ENCODE measurements around the gene ECHDC1. TPM values are rescaled to one million over a fixed set of nuclear protein-coding genes. Genes with fewer than 3 reads are reported as not detected.
"Not testable (repeated sequence)": the region's sequence is repeated elsewhere in the genome, so short reads cannot be mapped to it uniquely, and the experiment has no call there.

Gene ECHDC1
- total RNA-seq, 1 donor from 2014 or later, result 34.4 TPM

DNA sequence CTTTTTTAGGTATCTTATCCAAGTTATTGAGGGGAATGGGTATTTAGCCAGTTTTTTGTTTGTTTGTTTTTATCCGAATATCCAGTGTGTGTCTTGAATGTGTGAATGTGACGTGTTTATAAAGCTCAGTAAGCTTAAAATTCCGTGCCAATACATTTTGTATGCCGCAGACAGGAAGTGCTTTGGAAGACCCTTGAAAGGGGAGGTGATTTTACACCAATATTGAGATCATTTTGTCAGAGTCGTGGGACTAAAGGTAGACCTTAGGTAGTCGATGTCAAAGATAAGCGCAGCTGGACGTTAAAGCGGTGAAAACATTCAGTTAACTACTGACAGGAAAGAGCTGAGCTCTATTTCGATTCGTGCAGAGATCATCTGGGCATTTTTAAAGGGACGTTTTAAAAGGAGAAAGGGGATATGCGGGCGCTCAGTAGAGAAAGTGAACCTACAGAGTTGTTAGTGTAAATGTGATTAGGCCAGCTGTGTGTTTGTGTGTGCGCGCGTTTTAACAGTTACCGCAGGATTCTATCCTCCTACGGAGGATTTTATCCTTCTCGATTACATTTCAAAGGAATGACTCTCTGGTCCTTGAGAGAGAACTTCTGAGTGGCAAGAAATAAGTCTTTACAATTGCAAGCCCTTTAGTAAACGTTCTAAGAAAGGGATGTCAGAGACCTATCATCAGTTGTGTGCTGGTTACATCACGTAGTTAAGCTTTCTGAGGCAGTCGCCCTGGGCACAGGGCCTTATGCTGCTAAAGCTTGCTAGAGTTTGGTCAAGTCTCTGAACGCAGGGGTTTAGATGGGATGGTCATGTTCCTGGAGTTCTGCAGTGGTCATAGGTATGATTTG, 625 bp upstream of the ECHDC1 start:
- no peak for DNase-seq (ENCODE audit: low spot score)
- intact Hi-C loops (cut with DNase I), result loop anchor here (2.0 kb wide), 1 partner anchor 77 kb away; the partner anchor contains the start of gene RNF146

DNA sequence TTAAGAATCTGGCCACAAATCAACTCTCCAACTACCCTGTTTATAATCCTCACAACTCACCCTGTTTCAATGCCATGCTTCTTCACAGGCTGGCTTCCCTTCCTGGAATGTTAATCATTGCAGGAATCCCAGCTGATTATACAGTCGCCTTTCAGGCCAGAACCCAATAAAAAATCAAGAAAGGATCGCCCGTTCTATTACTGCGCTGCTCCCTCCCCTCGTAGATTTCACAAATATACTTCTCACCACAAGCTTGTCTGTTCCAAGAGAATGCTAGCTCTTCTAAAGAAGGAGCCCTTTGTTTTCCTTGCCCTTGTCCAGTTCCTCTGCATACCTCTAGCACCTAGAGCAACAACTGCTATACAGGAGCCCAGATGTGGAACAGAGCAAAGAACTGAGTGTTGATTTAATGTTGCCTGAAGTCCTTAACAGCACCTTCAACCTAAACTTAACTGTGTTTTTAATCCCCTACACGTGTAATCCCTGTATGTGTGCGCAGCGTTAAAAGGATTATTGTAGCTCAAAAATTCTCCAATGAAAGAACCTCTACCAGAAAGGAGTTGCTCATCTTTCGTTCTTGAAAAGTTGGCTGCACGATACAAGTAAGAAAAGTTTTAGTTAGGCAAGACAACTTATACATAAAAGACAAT, 988 bp downstream of the ECHDC1 start:
- intact Hi-C loops (cut with DNase I), result loop anchor here (2.0 kb wide), 1 partner anchor 76 kb away; the partner anchor contains the start of gene RNF146
- DNase-seq (ENCODE audit: low spot score), result no peak

DNA sequence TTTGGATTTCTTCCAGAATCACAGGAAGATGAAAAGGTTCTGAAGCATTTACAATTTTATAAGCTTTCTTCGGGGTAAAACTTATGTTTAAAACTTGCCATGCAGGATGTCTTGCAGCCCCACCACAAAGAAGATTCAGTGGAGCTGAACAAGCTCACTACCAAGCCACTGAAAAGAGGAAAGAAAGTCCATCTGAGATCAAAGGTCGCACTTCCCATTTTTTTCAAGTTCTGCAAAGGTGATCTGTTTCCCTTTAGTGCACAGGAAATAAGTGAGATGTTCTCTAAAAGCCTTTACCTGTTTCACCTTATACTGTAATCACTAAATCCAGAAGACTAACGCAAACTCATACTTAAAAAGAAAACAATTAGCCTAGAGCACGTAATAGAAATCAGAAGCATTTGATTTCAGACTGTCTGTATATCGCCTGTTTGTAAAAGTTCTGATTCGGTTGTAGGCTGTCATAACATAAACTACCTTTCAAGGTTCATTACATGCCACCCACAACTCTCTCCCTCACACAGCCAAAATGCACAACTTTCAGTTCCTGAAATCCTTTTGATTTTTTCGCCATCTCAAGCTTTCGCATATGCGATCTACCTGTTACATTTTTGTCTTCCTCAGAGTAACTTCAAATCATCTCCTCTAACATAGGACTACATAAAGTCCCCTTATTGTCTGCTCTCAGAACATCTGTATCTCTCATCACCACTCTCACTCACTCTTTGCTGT, 1.8 kb downstream of the ECHDC1 start:
- intact Hi-C loops (cut with DNase I), result loop anchor here (2.0 kb wide), 1 partner anchor 75 kb away; the partner anchor contains the start of gene RNF146
- no peak for DNase-seq (ENCODE audit: low spot score)

DNA sequence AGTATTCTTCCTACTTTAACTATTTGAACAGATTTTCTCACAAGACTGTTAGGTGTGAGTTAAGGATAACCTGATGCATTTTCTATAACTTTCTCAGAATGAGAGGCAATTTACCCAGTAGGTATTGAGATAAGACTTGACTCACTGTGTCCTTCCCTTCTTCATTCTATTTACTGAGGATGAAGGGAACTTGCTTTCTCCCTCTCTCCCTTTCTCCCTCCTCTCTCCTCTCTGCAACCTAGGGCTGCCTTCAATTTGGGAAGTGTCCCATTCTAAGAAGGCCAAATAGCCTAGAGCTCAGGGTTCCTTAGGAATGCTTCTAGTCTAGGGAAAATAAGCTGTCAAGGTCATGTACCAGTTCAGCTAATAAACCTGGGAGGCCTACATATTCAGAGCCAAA, 3.2 kb downstream of the ECHDC1 start:
- no peak for DNase-seq (ENCODE audit: low spot score)
- intact Hi-C loops (cut with DNase I), result no loop called here

DNA sequence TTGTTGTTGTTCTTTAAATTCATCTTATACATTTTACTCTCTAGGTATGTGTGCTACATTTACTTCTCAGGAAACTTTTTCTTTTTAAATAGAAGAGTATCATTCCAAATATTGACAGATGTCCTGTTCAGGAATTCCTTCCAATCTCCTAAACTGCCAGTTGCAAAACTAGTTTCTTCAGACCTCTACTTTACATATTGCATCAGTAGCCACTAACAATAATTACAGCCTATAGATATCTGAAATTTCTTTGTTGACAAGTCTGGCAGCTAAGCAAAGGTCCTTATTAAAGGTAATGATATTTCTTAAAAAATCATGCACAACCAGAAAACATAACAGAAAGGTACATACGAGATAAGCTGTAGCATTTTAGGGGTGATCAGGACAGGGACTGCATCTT, 4.5 kb downstream of the ECHDC1 start:
- intact Hi-C loops (cut with DNase I), result no loop called here
- DNase-seq (ENCODE audit: low spot score), result no peak

DNA sequence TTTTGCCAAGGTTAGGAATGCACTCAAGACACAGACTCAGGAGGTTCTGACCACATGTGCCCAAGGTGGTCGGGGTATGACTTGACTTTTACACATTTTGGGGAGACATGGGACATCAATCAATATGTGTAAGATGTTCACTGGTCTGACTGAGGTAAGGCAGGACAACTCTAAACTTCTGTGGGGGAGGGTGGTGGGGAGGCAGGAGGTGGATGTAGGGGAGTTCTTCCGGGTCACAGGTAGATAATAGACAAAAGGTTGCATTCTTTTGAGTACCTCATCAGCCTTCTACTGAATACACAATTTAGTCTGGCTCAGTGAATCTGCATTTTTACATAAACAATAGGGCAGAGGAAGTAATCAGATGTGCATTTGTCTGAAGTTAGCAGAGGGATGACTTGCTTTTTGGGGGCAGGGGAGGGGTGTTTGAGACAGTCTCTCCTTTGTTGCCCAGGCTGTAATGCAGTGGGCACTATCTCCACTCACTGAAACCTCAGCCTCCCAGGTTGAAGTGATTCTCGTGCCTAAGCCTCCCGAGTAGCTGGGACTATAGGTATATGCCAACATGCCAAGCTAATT, 10.9 kb downstream of the ECHDC1 start:
- DNase-seq (ENCODE audit: low spot score), result no peak
- intact Hi-C loops (cut with DNase I), result no loop called here

DNA sequence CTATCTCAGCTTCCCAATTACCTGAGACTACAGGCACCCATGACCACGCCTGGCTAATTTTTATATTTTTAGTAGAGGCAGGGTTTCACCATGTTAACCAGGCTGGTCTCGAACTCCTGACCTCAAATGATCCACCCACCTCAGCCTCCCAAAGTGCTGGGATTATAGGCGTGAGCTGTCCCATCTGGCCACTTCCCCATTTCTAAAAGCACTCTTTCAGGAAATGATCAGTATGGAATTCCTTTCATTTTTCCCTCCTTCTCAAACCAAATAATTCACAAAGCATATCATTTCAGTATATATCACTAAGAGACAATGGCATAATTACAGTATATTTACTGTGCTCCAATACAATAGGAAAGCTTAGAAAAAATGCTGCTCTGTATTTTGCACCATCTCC, 12.2 kb downstream of the ECHDC1 start:
- DNase-seq (ENCODE audit: low spot score); intact Hi-C loops (cut with DNase I): not testable (repeated sequence)

GRCh38 chr6:127328043-127328609, 15.3 kb downstream of the ECHDC1 start:
- intact Hi-C loops (cut with DNase I), result no loop called here
- no peak for DNase-seq (ENCODE audit: low spot score)

DNA sequence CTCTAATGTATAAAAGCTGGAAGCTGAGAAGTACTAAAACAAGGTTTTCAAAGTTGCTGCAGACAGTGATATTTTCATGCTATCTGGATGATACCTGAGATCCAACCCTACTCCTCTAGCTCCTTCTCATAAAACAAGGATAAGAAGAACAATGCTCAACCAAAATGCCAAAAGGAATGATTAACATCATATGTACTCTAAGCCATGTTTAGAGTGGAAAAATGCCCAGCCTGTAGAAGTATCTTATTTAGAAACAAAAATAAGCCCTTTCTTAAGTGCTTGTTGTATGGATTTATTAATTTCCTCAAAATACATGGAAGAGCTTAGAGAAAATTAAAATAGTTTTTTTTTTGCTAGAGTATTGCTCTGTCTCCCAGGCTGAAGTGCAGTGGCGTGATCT, 23.7 kb downstream of the ECHDC1 start:
- no peak for DNase-seq (ENCODE audit: low spot score)
- intact Hi-C loops (cut with DNase I), result no loop called here

- DNase-seq (ENCODE audit: low spot score), result no peak
- intact Hi-C loops (cut with DNase I), result no loop called here
Measured at GRCh38 chr6:127317388-127318128, 25.9 kb downstream of the ECHDC1 start.

DNA sequence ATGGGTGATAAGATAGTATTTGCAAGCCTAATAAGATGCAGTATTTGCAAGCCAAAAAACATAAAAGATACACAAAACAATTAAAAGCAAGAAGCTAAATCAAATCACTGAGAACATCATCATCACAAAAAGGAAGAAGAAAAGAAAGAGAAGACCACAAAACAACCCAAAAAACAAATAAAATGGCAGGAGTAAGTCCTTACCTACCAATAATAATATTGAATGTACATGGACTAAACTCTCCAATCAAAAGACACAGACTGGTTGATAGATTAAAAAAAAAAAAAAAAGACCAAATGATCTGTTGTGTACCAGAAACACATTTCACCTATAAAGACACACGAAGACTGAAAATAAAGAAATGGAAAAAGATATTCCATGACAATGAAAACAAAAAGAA, 37.7 kb downstream of the ECHDC1 start:
- intact Hi-C loops (cut with DNase I), result loop anchor here (10.0 kb wide), 1 partner anchor 229 kb away; no protein-coding TSS in a partner anchor
- DNase-seq (ENCODE audit: low spot score), result no peak

GRCh38 chr6:127303917-127304316, 39.5 kb downstream of the ECHDC1 start:
- DNase-seq (ENCODE audit: low spot score), result no peak

DNA sequence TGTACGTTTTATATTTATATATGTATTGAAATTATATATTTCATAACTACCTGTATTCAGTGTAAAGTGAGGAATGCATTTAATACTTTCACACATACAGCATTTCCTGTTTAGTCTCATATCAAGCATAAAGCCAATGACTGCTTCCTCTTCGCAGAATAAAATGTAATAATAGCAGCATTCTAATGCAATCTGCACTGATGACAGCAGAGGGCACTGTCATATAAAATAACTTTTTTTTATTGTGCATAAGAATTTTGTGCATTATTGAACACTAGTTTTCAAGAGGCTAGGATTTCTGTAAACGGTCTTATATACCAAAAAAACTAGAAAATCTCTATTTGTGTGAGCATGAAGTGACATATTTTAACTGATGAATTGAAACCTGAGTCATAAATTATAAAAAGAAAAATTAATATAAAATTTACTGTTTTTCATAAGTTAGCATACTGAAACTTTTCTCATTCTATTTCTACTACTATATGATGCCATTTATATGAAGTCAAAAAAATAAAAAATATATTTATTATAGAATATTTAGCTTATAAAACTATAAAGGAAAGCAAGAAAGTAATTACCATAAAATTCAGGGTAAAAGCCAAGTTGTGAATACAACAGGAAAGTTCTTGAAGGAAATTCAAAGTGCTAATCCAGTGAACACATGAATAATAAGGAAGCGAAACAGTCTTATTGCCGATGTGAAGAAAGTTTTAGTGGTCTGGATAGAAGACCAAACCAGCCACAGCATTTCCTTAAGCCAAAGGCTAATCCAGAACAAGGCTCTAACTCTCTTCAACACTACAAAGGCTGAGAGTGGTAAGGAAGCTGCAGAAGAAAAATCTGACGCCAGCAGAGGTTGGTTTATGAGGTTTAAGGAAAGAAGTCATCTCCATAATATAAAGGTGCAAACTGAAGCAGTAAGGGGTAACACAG, 40.4 kb downstream of the ECHDC1 start:
- intact Hi-C loops (cut with DNase I), result loop anchor here (10.0 kb wide), 1 partner anchor 232 kb away; no protein-coding TSS in a partner anchor

More at GRCh38 chr6:127303917-127304316, 39.5 kb downstream of the ECHDC1 start:
- intact Hi-C loops (cut with DNase I), result loop anchor here (10.0 kb wide), 1 partner anchor 231 kb away; no protein-coding TSS in a partner anchor

DNA sequence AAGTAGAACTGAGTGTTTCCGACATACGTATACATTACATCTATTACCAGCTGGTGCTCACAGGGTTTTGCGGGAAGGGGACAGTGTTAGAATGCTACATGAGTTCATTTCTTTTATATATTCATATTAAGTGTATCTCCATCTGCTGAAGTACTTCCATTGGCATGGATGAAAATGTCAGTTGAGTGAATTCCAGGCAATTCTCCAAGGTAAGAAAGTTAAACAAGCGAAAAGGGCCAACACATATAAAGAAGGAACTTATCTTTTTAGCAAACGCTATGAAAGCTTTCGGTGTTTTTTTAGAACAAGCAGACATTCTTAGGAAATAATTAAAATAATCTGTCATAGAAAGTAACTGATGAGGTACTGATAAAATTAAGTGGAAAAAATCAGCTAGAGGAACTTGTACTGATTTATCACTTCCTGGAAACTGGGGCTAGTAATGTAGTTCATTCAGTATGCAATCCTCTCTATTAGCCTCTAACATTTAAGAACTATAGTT, 42.2 kb downstream of the ECHDC1 start:
- DNase-seq (ENCODE audit: low spot score), result no peak
- intact Hi-C loops (cut with DNase I), result loop anchor here (10.0 kb wide), 1 partner anchor 234 kb away; no protein-coding TSS in a partner anchor

More for the DNA sequence above, 40.4 kb downstream of the ECHDC1 start:
- DNase-seq (ENCODE audit: low spot score), result no peak

DNA sequence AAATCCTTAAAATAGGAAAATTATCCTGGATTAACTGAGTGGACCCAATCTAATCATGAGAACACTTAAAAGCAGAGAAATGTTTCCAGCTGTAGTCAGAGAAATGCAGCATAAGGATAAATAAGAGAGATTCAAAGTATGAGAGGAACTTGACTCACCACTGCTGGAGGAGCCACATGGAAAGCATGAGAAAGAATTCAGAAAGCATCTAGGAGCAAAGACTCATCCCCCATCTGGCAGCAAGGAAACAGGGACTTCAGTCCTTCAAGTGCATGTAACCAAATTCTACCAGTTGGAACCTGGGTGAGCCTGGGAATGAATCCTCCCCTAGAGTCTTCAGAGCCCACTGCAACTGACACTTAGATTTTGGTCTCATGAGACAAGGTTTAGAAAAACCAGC, 43.0 kb downstream of the ECHDC1 start:
- intact Hi-C loops (cut with DNase I), result loop anchor here (10.0 kb wide), 1 partner anchor 234 kb away; no protein-coding TSS in a partner anchor
- no peak for DNase-seq (ENCODE audit: low spot score)

- intact Hi-C loops (cut with DNase I), result loop anchor here (10.0 kb wide), 1 partner anchor 235 kb away; no protein-coding TSS in a partner anchor
- DNase-seq (ENCODE audit: low spot score), result no peak
Measured at GRCh38 chr6:127299522-127300240, 43.7 kb downstream of the ECHDC1 start.
